ENCODE data around the gene GFY.
"Not testable (repeated sequence)": the region's sequence is repeated elsewhere in the genome, so short reads cannot be mapped to it uniquely, and the experiment has no call there.

GFY gene

GRCh38 chr19:49444100-49444700 lies 19.0 kb downstream of the GFY start:
- not testable (repeated sequence) for DNase-seq (ENCODE audit: low read depth)

GRCh38 chr19:49445997-49446396 lies 20.8 kb downstream of the GFY start:
- DNase-seq (ENCODE audit: low read depth), result no peak

- DNase-seq (ENCODE audit: low read depth), result no peak
These were observed 22.6 kb downstream of the GFY start for GRCh38 chr19:49447485-49448431.

- no peak for DNase-seq (ENCODE audit: low read depth)
These were observed 23.2 kb downstream of the GFY start for GRCh38 chr19:49448432-49448786.

- no peak for DNase-seq (ENCODE audit: low read depth)
These were observed 25.2 kb downstream of the GFY start for GRCh38 chr19:49450405-49450804.

- DNase-seq (ENCODE audit: low read depth), result peak; percentile 100
These were observed 26.4 kb downstream of the GFY start, which contains the start of gene PIH1D1 for GRCh38 chr19:49451430-49452181. Gene PIH1D1, minus strand, starts transcription at chr19:49451814. Its CDS starts 240 bp downstream, at chr19:49451574.

- DNase-seq (ENCODE audit: low read depth), result peak; percentile 96
These were observed 28.0 kb downstream of the GFY start, which contains the start of gene ALDH16A1 for GRCh38 chr19:49453013-49453756. Gene ALDH16A1, plus strand, starts transcription at chr19:49453225. Its CDS starts 107 bp downstream, at chr19:49453332.

GRCh38 chr19:49453757-49454240 lies 28.6 kb downstream of the GFY start:
- peak; percentile 59 for DNase-seq (ENCODE audit: low read depth)

- DNase-seq (ENCODE audit: low read depth), result no peak
These were observed 30.6 kb downstream of the GFY start for GRCh38 chr19:49455773-49456172.

- DNase-seq (ENCODE audit: low read depth), result no peak
These were observed 31.1 kb downstream of the GFY start for GRCh38 chr19:49456326-49456725.

- DNase-seq (ENCODE audit: low read depth), result no peak
These were observed 33.3 kb downstream of the GFY start for GRCh38 chr19:49458567-49458903.

GRCh38 chr19:49459388-49459787 lies 34.2 kb downstream of the GFY start:
- no peak for DNase-seq (ENCODE audit: low read depth)

- not testable (repeated sequence) for DNase-seq (ENCODE audit: low read depth)
These were observed 35.9 kb downstream of the GFY start for GRCh38 chr19:49461130-49461529.

GRCh38 chr19:49461656-49462055 lies 36.5 kb downstream of the GFY start:
- DNase-seq (ENCODE audit: low read depth), result no peak

- DNase-seq (ENCODE audit: low read depth), result no peak
These were observed 37.3 kb downstream of the GFY start for GRCh38 chr19:49462492-49462891.

- no peak for DNase-seq (ENCODE audit: low read depth)
These were observed 39.0 kb downstream of the GFY start for GRCh38 chr19:49463960-49464740.

- DNase-seq (ENCODE audit: low read depth), result no peak
These were observed 40.2 kb downstream of the GFY start for GRCh38 chr19:49465371-49465770.

- no peak for DNase-seq (ENCODE audit: low read depth)
These were observed 43.0 kb downstream of the GFY start for GRCh38 chr19:49468199-49468598.

GRCh38 chr19:49468746-49469447 lies 43.7 kb downstream of the GFY start:
- peak; percentile 95 for DNase-seq (ENCODE audit: low read depth)
